Esophagus muscularis mucosa (tissue), 3 donors: Measurements from ENCODE around the gene OR2A12.

ENCODE experiments used
- CTCF ChIP-seq, 3 experiments: fragments of 200-600 bp in 2 of 3; fragments of 450-650 bp in 1 of 3; sonication (generic) in 2 of 3; IDR thresholded peaks; one replicate each; pipeline ENCODE4 v1.5.1; 2017 to 2019; ENCODE audit warnings: antibody characterized with exemption in 3 of 3, mild to moderate bottlenecking in 2 of 3, moderate library complexity in 1 of 3
- POLR2A ChIP-seq: fragments of 450-650 bp; IDR thresholded peaks from one replicate; pipeline ENCODE4 v1.6.1; 2017; ENCODE audit warnings: antibody characterized with exemption, moderate library complexity, mild to moderate bottlenecking, low read depth

DNA sequence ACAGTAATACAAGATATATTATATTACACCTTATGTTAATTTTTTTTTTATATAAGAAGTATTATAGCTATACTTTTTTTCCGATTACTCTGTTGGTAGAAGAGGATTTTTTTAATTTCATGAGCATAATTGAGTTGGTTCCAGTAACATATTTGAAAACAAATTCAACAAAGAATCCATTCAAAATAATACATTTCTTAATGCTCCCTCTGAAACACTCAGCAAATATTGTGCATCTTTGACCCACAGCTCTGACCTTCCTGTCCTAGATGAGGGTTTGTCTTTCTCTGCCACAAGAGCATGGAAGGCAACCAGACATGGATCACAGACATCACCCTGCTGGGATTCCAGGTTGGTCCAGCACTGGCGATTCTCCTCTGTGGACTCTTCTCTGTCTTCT, 23.2 kb downstream of the OR2A12 start, which contains the start of gene OR2A2:
- TF ChIP-seq POLR2A (no peak), CTCF (IDR thresholded peaks at IDR 0.05) (no peak)
